HepG2 (cell line): ENCODE data around the gene CCN2. TPM values are rescaled to one million over a fixed set of nuclear protein-coding genes. Genes with fewer than 3 reads are reported as not detected.

ENCODE experiments used
- BORCS8-MEF2B ChIP-seq: sonication (generic); formaldehyde crosslinking; IDR thresholded peaks from 2 replicates; pipeline ENCODE4 v1.8.0; 2022; ENCODE audit warnings: mild to moderate bottlenecking, missing genetic modification reagents
- ISX ChIP-seq: sonication (generic); formaldehyde crosslinking; conservative IDR thresholded peaks from 2 replicates; pipeline ENCODE4 v1.5.0; 2020; ENCODE audit warnings: missing genetic modification reagents
- MLX ChIP-seq: IDR thresholded peaks from 2 replicates; pipeline ENCODE4 v1.6.1; 2016
- MYNN ChIP-seq: sonication (generic); formaldehyde crosslinking; IDR thresholded peaks from 2 replicates; pipeline ENCODE4 v1.4.0; 2020; ENCODE audit warnings: mild to moderate bottlenecking, low read depth, missing genetic modification reagents
- PCBP1 ChIP-seq: fragments of 200-400 bp; formaldehyde crosslinking; IDR thresholded peaks from 2 replicates; pipeline ENCODE4 v1.6.1; 2017; ENCODE audit warnings: mild to moderate bottlenecking, low read depth, low read length, borderline replicate concordance
- RFX5 ChIP-seq: IDR thresholded peaks from 2 replicates; pipeline ENCODE4 v1.6.1; 2011; ENCODE audit warnings: low read depth, low read length, improper control_type of control experiment
- XRCC5 ChIP-seq: fragments of 200-400 bp; formaldehyde crosslinking; optimal IDR thresholded peaks from 2 replicates; pipeline ENCODE3; 2017; ENCODE audit warnings: mild to moderate bottlenecking, low read length
- ZFP36L2 ChIP-seq: sonication (generic); formaldehyde crosslinking; IDR thresholded peaks from 2 replicates; pipeline ENCODE4 v1.4.0; 2020; ENCODE audit warnings: missing genetic modification reagents
- ZNF224 ChIP-seq: sonication (generic); formaldehyde crosslinking; IDR thresholded peaks from 2 replicates; pipeline ENCODE4 v1.5.0; 2020; ENCODE audit warnings: mild to moderate bottlenecking, missing genetic modification reagents
- ZNF343 ChIP-seq: sonication (generic); formaldehyde crosslinking; IDR thresholded peaks from 2 replicates; pipeline ENCODE4 v1.4.0; 2020; ENCODE audit warnings: mild to moderate bottlenecking, missing genetic modification reagents
- ZNF362 ChIP-seq: sonication (generic); formaldehyde crosslinking; IDR thresholded peaks from 2 replicates; pipeline ENCODE4 v1.4.0; 2020; ENCODE audit warnings: missing genetic modification reagents, mild to moderate bottlenecking, borderline replicate concordance
- ZNF367 ChIP-seq: sonication (generic); formaldehyde crosslinking; IDR thresholded peaks from 2 replicates; pipeline ENCODE4 v1.4.0; 2020; ENCODE audit warnings: missing genetic modification reagents, borderline replicate concordance
- ZNF414 ChIP-seq: sonication (generic); formaldehyde crosslinking; IDR thresholded peaks from 2 replicates; pipeline ENCODE4 v1.5.0; 2020; ENCODE audit warnings: missing genetic modification reagents
- ZNF569 ChIP-seq: sonication (generic); formaldehyde crosslinking; IDR thresholded peaks from 2 replicates; pipeline ENCODE4 v1.5.0; 2020; ENCODE audit warnings: mild to moderate bottlenecking, missing genetic modification reagents, moderate library complexity, borderline replicate concordance
- ZNF780A ChIP-seq: sonication (generic); formaldehyde crosslinking; IDR thresholded peaks from 2 replicates; pipeline ENCODE4 v1.8.0; 2022; ENCODE audit warnings: mild to moderate bottlenecking, missing genetic modification reagents, moderate library complexity
- ZNF781 ChIP-seq: sonication (generic); formaldehyde crosslinking; IDR thresholded peaks from 2 replicates; pipeline ENCODE4 v1.5.1; 2020; ENCODE audit warnings: borderline replicate concordance, mild to moderate bottlenecking, missing genetic modification reagents; ENCODE audit errors: not compliant biosample characterization
- ZNF883 ChIP-seq: sonication (generic); formaldehyde crosslinking; IDR thresholded peaks from 2 replicates; pipeline ENCODE4 v1.5.1; 2020; ENCODE audit warnings: mild to moderate bottlenecking, missing genetic modification reagents; ENCODE audit errors: not compliant biosample characterization
- polyA plus RNA-seq, 8 experiments: library from polyadenylated mRNA; depleted of rRNA in 3 of 8; stranded (reverse) in 7 of 8; unstranded in 1 of 8; fragments of >200 nt; fragmentation: Illumina TruSeq in 4 of 8; extraction: Trizol in 4 of 8; gene quantifications; 2 replicates each; pipeline versions ENCODE4 v1.2.1 to v1.2.3, GENCODE V29; 2011 to 2016; ENCODE audit warnings: low read depth in 4 of 8, missing spikeins in 1 of 8, mixed read lengths in 1 of 8; ENCODE audit not compliant: insufficient read depth in 1 of 8
- total RNA-seq, 5 experiments: library from RNA; depleted of rRNA; stranded (reverse); fragments of >200 nt; fragmentation: Illumina TruSeq; extraction: Trizol; gene quantifications; 2 replicates each; pipeline ENCODE4 v1.2.3, GENCODE V29; 2016; ENCODE audit warnings: low read depth in 1 of 5
- TF ChIP-seq, protein P1 (sequence below): sonication (generic); formaldehyde crosslinking; IDR thresholded peaks from 2 replicates; pipeline ENCODE4 v1.5.0; 2020; ENCODE audit warnings: mild to moderate bottlenecking, missing genetic modification reagents
- TF ChIP-seq, protein P2 (sequence below): sonication (generic); formaldehyde crosslinking; IDR thresholded peaks from 2 replicates; pipeline ENCODE4 v1.8.1; 2022; ENCODE audit warnings: low read depth, mild to moderate bottlenecking, missing genetic modification reagents

Gene CCN2
- total and polyA plus RNA-seq, 2 of the 13 experiments (the other 11 are each of a cell fraction or from before 2014, with no cell fraction given): 34.7 to 316 TPM

DNA sequence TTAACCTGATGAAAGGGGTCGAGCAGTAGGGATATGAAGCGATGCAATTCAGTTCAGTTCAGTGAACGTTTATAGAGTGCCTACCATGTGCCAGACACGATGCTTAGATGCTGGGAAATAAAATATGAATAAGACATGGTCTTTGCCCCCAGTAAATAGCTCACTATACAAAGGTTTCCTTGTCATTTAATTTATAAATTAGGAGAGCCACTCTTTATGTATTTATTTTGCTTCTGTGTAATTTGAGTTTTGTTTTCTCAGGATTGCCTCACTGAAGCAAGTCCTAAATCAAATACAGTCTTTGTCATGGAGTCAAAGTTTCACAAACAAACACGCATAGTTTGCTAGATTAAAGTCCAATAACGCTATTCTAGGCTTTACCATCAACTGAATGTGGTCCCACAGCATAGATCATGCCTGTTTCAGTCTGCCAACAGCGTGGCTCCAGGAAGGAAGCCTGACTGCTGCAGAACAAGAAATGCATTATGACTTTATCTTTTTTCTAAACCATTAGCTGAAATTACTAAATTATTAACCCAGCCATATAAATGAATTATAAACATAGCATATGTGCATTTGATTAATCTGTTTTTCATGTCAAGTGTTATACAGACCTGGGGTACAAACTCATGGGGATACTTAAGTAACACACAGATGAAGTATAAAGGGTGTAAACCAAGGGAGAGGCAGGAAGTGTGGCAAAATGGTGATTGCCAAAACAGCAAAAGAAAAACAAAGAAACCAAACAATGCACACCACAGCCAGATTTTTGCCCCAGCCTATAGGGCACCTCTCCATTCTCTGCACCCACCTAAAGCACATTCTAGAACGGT, 29.8 kb upstream of the CCN2 start (continued):
- TF ChIP-seq MYNN (CRISPR knock-in tag) (no peak), ZNF569 (CRISPR knock-in tag) (peak; percentile 55; the same call in 1 of the 2 replicates), RFX5 (no peak), ZNF367 (CRISPR knock-in tag) (no peak), ZNF414 (CRISPR knock-in tag) (peak; percentile 91; the same call in 1 of the 2 replicates), ISX (CRISPR knock-in tag) (0 out of 2 replicates have a peak, but pooled peaks have one; percentile 50), BORCS8-MEF2B (CRISPR knock-in tag) (no peak), ZNF224 (no peak), PCBP1 (no peak), ZNF780A (no peak), MLX (CRISPR knock-in tag) (peak; percentile 98), ZNF362 (CRISPR knock-in tag) (peak; percentile 87), ZNF781 (CRISPR knock-in tag) (no peak), ZNF343 (CRISPR knock-in tag) (no peak), XRCC5 (no peak), ZFP36L2 (0 out of 2 replicates have a peak, but pooled peaks have one; percentile 10), ZNF883 (CRISPR knock-in tag) (no peak)
- TF ChIP-seq, protein P1, sequence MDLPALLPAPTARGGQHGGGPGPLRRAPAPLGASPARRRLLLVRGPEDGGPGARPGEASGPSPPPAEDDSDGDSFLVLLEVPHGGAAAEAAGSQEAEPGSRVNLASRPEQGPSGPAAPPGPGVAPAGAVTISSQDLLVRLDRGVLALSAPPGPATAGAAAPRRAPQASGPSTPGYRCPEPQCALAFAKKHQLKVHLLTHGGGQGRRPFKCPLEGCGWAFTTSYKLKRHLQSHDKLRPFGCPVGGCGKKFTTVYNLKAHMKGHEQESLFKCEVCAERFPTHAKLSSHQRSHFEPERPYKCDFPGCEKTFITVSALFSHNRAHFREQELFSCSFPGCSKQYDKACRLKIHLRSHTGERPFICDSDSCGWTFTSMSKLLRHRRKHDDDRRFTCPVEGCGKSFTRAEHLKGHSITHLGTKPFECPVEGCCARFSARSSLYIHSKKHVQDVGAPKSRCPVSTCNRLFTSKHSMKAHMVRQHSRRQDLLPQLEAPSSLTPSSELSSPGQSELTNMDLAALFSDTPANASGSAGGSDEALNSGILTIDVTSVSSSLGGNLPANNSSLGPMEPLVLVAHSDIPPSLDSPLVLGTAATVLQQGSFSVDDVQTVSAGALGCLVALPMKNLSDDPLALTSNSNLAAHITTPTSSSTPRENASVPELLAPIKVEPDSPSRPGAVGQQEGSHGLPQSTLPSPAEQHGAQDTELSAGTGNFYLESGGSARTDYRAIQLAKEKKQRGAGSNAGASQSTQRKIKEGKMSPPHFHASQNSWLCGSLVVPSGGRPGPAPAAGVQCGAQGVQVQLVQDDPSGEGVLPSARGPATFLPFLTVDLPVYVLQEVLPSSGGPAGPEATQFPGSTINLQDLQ: no peak
- TF ChIP-seq, protein P2, sequence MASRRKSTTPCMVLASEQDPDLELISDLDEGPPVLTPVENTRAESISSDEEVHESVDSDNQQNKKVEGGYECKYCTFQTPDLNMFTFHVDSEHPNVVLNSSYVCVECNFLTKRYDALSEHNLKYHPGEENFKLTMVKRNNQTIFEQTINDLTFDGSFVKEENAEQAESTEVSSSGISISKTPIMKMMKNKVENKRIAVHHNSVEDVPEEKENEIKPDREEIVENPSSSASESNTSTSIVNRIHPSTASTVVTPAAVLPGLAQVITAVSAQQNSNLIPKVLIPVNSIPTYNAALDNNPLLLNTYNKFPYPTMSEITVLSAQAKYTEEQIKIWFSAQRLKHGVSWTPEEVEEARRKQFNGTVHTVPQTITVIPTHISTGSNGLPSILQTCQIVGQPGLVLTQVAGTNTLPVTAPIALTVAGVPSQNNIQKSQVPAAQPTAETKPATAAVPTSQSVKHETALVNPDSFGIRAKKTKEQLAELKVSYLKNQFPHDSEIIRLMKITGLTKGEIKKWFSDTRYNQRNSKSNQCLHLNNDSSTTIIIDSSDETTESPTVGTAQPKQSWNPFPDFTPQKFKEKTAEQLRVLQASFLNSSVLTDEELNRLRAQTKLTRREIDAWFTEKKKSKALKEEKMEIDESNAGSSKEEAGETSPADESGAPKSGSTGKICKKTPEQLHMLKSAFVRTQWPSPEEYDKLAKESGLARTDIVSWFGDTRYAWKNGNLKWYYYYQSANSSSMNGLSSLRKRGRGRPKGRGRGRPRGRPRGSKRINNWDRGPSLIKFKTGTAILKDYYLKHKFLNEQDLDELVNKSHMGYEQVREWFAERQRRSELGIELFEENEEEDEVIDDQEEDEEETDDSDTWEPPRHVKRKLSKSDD (CRISPR knock-in tag): 0 out of 2 replicates have a peak, but pooled peaks have one; percentile 64
